MCF 10A (cell line): ENCODE data around the gene PTPRG. TPM values are rescaled to one million over a fixed set of nuclear protein-coding genes. Genes with fewer than 3 reads are reported as not detected.

Experiments used
- BruUV-seq: library from RNA; stranded (reverse); fragments of 400-500 nt; replicated peaks from 2 replicates; lab custom pipeline; 2021; lab: Mats Ljungman, UMichigan
- CTCF ChIA-PET: fragments of 300-600 bp; sonication (Branson Sonifier 250); formaldehyde crosslinking; extraction: SDS; loops from one replicate; lab custom pipeline; 2021; ENCODE audit warnings: antibody characterized with exemption, inconsistent platforms; lab: Yijun Ruan, JAX
- POLR2A ChIA-PET: fragments of 300-600, 350-650 bp; sonication (Branson Sonifier 250); formaldehyde crosslinking; extraction: SDS; loops from one replicate; lab custom pipeline; 2020; ENCODE audit warnings: antibody characterized with exemption, inconsistent platforms; lab: Yijun Ruan, JAX
- DNase-seq: peaks from one replicate; pipeline ENCODE4 v3.0.0-alpha.2; 2018; ENCODE audit not compliant: unreplicated experiment
- H3K27ac Mint-ChIP-seq: one replicate; pipeline ENCODE4 v1.8.0; 2022; ENCODE audit warnings: mild to moderate bottlenecking, low read depth, mixed read lengths; ENCODE audit not compliant: unreplicated experiment
- H3K27me3 Mint-ChIP-seq: one replicate; pipeline ENCODE4 v1.8.0; 2022; ENCODE audit warnings: mixed read lengths; ENCODE audit not compliant: insufficient read depth, unreplicated experiment
- H3K36me3 Mint-ChIP-seq: one replicate; pipeline ENCODE4 v1.8.0; 2022; ENCODE audit warnings: mild to moderate bottlenecking, moderate library complexity, mixed read lengths; ENCODE audit not compliant: insufficient read depth, unreplicated experiment
- H3K4me1 Mint-ChIP-seq: one replicate; pipeline ENCODE4 v1.8.0; 2022; ENCODE audit warnings: mixed read lengths; ENCODE audit not compliant: insufficient read depth, unreplicated experiment
- H3K4me3 Mint-ChIP-seq: one replicate; pipeline ENCODE4 v1.8.0; 2022; ENCODE audit warnings: mild to moderate bottlenecking, moderate library complexity, mixed read lengths; ENCODE audit not compliant: unreplicated experiment
- H3K9me3 Mint-ChIP-seq: one replicate; pipeline ENCODE4 v1.8.0; 2022; ENCODE audit warnings: mixed read lengths; ENCODE audit not compliant: unreplicated experiment
- CTCF ChIP-seq: fragments of 200-600 bp; IDR thresholded peaks from one replicate; pipeline ENCODE4 v1.8.0; 2022; ENCODE audit warnings: antibody characterized with exemption, mild to moderate bottlenecking; ENCODE audit not compliant: unreplicated experiment
- intact Hi-C: fragments of 100-400 bp; cut with micrococcal nuclease; formaldehyde crosslinking; loops from 2 replicates; pipeline ENCODE4 v1.14.1; 2022
- total RNA-seq: library from RNA; stranded (reverse); gene quantifications from 2 replicates; pipeline ENCODE4 v1.2.3, GENCODE V29; 2022

The PTPRG gene
- total RNA-seq, 1 experiment from 2014 or later = 54.5 TPM

DNA sequence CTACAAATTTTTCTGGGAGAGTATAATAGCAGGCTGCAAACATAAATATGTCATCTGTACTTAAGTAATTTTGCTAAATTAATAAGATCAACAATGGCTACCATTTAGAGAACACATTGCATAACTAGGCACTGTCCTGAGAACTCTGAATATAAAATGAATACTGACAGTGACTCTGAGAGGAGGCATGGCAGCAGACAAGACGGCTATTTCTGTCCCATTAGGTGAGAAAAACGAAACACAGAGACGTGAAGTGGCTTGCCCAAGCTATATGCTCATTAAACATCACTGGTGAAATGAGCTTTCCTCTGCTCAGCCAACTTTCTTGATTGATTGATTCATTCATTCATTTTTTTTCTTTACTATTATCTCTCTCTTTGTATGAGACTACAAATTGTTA is 384.3 kb downstream of the PTPRG start:
- CTCF ChIA-PET = interaction anchor here (0.6 to 1.3 kb wide), 2 partner anchors 9 kb away, joined by 8 read pairs; no protein-coding TSS in a partner anchor
- TF ChIP-seq CTCF = no peak
- Mint-ChIP-seq H3K9me3 (peaks cover 5% of the 10 kb centered on the region), H3K4me3 (no peak overlapping the region), H3K27me3 (no peaks in the 10 kb centered on the region), H3K36me3 (peaks cover 7% of the 10 kb centered on the region), H3K27ac (no peak overlapping the region), H3K4me1 (no peaks in the 10 kb centered on the region)
- POLR2A ChIA-PET = no interaction called here
- intact Hi-C loops = no loop called here
- DNase-seq = no peak
- no TSS peak for BruUV-seq

- H3K9me3 Mint-ChIP-seq = peaks cover 5% of the 10 kb centered on the region
- no peaks in the 10 kb centered on the region for H3K4me1 Mint-ChIP-seq
- CTCF ChIA-PET = interaction anchor here (0.7 to 1.3 kb wide), 2 partner anchors 10 to 242 kb away, joined by 3 to 8 read pairs; no protein-coding TSS in a partner anchor
- POLR2A ChIA-PET = interaction anchor here (0.6 kb wide), 1 partner anchor 88 kb away, joined by 4 read pairs; no protein-coding TSS in a partner anchor
- TF ChIP-seq CTCF = no peak
- peaks cover 7% of the 10 kb centered on the region for H3K36me3 Mint-ChIP-seq
- intact Hi-C loops = no loop called here
- H3K27ac Mint-ChIP-seq = no peak overlapping the region
- no peak for DNase-seq
- H3K4me3 Mint-ChIP-seq = no peak overlapping the region
- H3K27me3 Mint-ChIP-seq = no peaks in the 10 kb centered on the region
- BruUV-seq = no TSS peak
Observed at GRCh38 chr3:61946570-61947324, 385.4 kb downstream of the PTPRG start.

- no peak for TF ChIP-seq CTCF
- no peak for DNase-seq
- H3K27ac Mint-ChIP-seq = no peak overlapping the region
- peaks cover 5% of the 10 kb centered on the region for H3K9me3 Mint-ChIP-seq
- no peaks in the 10 kb centered on the region for H3K27me3 Mint-ChIP-seq
- H3K4me1 Mint-ChIP-seq = no peaks in the 10 kb centered on the region
- H3K4me3 Mint-ChIP-seq = no peak overlapping the region
- intact Hi-C loops = no loop called here
- ChIA-PET CTCF (no interaction called here), POLR2A (no interaction called here)
- peaks cover 7% of the 10 kb centered on the region for H3K36me3 Mint-ChIP-seq
- no TSS peak for BruUV-seq
Observed at GRCh38 chr3:61947456-61947855, 386.1 kb downstream of the PTPRG start.

DNA sequence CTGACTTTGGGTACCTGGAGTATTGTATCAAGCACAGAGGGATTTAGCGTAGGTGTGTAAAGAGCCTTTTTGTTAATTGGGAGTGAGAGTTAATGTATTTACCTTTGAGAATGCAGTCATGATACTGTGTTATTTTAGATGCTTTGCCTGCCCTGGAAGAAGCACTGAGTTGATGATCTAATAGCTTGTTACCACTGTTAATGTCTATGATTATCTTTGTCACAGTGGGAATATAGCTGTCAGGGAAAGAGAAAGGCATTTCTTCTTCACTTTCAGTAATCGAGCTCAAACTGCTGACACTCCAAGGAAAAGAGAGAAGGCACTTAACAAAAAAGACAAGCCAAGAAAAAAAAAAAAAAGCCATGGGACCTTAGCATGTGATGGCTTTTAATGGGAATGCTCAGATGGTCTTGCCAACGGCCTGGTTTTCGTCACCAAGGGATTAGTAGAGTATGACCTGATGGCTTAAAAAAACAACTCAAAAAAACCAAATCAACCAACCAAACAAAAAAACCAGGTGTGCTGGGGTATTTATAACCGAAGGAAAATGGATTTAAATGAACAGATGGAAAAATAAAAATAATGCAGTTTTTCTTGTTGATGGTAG is 387.4 kb downstream of the PTPRG start:
- no peaks in the 10 kb centered on the region for H3K9me3 Mint-ChIP-seq
- peaks cover 7% of the 10 kb centered on the region for H3K36me3 Mint-ChIP-seq
- intact Hi-C loops = no loop called here
- CTCF ChIA-PET = interaction anchor here (1.3 kb wide), 1 partner anchor 12 kb away, joined by 4 read pairs; no protein-coding TSS in a partner anchor
- H3K27me3 Mint-ChIP-seq = no peaks in the 10 kb centered on the region
- no peak overlapping the region for H3K27ac Mint-ChIP-seq
- POLR2A ChIA-PET = no interaction called here
- no peak for TF ChIP-seq CTCF
- no peak overlapping the region for H3K4me3 Mint-ChIP-seq
- no peaks in the 10 kb centered on the region for H3K4me1 Mint-ChIP-seq
- BruUV-seq = no TSS peak
- no peak for DNase-seq
